Panc1 (cell line): ENCODE data around the gene GPR162.

Experiments
- CTCF ChIP-seq: fragments of 450-650 bp; IDR thresholded peaks from 2 replicates; pipeline ENCODE4 v1.5.1; 2017; ENCODE audit warnings: mild to moderate bottlenecking
- POLR2AphosphoS5 ChIP-seq: IDR thresholded peaks from 2 replicates; pipeline ENCODE4 v1.6.1; 2012; ENCODE audit warnings: mild to moderate bottlenecking, low read depth, low read length, moderate library complexity
- SIN3A ChIP-seq: IDR thresholded peaks from 2 replicates; pipeline ENCODE4 v1.6.1; 2012; ENCODE audit warnings: low read depth, mild to moderate bottlenecking, low read length, moderate library complexity, borderline replicate concordance; ENCODE audit not compliant: insufficient read depth
- TF ChIP-seq, protein P1 (sequence below), 2 experiments: IDR thresholded peaks; 2 replicates each; pipeline ENCODE4 v1.6.1; 2011 to 2012; ENCODE audit warnings: low read depth in 2 of 2, control low read depth in 1 of 2, low read length in 1 of 2, mild to moderate bottlenecking in 1 of 2, moderate library complexity in 1 of 2; ENCODE audit not compliant: insufficient read depth in 1 of 2

GRCh38 chr12:6830999-6831398 lies 9.4 kb downstream of the GPR162 start:
- TF ChIP-seq CTCF (no peak), POLR2AphosphoS5 (no peak), SIN3A (no peak)
- TF ChIP-seq, protein P1, sequence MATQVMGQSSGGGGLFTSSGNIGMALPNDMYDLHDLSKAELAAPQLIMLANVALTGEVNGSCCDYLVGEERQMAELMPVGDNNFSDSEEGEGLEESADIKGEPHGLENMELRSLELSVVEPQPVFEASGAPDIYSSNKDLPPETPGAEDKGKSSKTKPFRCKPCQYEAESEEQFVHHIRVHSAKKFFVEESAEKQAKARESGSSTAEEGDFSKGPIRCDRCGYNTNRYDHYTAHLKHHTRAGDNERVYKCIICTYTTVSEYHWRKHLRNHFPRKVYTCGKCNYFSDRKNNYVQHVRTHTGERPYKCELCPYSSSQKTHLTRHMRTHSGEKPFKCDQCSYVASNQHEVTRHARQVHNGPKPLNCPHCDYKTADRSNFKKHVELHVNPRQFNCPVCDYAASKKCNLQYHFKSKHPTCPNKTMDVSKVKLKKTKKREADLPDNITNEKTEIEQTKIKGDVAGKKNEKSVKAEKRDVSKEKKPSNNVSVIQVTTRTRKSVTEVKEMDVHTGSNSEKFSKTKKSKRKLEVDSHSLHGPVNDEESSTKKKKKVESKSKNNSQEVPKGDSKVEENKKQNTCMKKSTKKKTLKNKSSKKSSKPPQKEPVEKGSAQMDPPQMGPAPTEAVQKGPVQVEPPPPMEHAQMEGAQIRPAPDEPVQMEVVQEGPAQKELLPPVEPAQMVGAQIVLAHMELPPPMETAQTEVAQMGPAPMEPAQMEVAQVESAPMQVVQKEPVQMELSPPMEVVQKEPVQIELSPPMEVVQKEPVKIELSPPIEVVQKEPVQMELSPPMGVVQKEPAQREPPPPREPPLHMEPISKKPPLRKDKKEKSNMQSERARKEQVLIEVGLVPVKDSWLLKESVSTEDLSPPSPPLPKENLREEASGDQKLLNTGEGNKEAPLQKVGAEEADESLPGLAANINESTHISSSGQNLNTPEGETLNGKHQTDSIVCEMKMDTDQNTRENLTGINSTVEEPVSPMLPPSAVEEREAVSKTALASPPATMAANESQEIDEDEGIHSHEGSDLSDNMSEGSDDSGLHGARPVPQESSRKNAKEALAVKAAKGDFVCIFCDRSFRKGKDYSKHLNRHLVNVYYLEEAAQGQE (IDR thresholded peaks at IDR 0.05; ENCODE audit: insufficient read depth in 1 of 2, low read depth in 2 of 2, low read length in 1 of 2): no peak
